Endothelial cell of umbilical vein (primary cell): ENCODE data around the gene HYDIN. TPM values are rescaled to one million over a fixed set of nuclear protein-coding genes. Genes with fewer than 3 reads are reported as not detected.

Experiments used
- BruUV-seq: library from RNA; stranded (reverse); fragments of 400-500 nt; replicated peaks from 2 replicates; lab custom pipeline; 2021; lab: Mats Ljungman, UMichigan
- CTCF ChIA-PET: fragments of 300-600, 350-600 bp; sonication (Branson Sonifier 250); formaldehyde crosslinking; loops from one replicate; lab custom pipeline; 2021; ENCODE audit warnings: antibody characterized with exemption, inconsistent platforms; lab: Charles Lee
- POLR2A ChIA-PET: fragments of 300-600, 350-600 bp; sonication (Branson Sonifier 250); formaldehyde crosslinking; loops from one replicate; lab custom pipeline; 2021; ENCODE audit warnings: antibody characterized with exemption, inconsistent platforms; lab: Charles Lee
- DNase-seq: peaks from one replicate; pipeline ENCODE4 v3.0.0-alpha.2; 2011; ENCODE audit warnings: low read depth, low spot score
- FAIRE-seq: peaks from 2 replicates; lab custom pipeline; 2011; peaks lifted over from hg19 to GRCh38; lab: Jason Lieb, UNC
- H2AFZ ChIP-seq: 2 replicates; pipeline ENCODE4 v1.6.0; 2012; ENCODE audit warnings: low read depth, low read length, control low read depth, inconsistent platforms
- H3K27ac ChIP-seq: 2 replicates; pipeline ENCODE4 v1.5.1; 2011; ENCODE audit warnings: low read depth, mild to moderate bottlenecking, control low read depth, low read length, moderate library complexity; ENCODE audit not compliant: insufficient read depth
- H3K27me3 ChIP-seq, 2 experiments: 2 replicates each; pipeline versions ENCODE4 v1.6.0 to v1.6.1; 2011; ENCODE audit warnings: low read length in 2 of 2, mixed read lengths in 1 of 2; ENCODE audit not compliant: control insufficient read depth in 2 of 2, insufficient read depth in 2 of 2
- H3K36me3 ChIP-seq, 2 experiments: 2 replicates in 1 of 2; 3 replicates in 1 of 2; pipeline ENCODE4 v1.5.1; 2011; ENCODE audit warnings: low read length in 2 of 2, mild to moderate bottlenecking in 1 of 2, moderate library complexity in 1 of 2; ENCODE audit not compliant: control insufficient read depth in 2 of 2, insufficient read depth in 2 of 2; ENCODE audit errors: extremely low read depth in 1 of 2
- H3K4me1 ChIP-seq: 3 replicates; pipeline ENCODE4 v1.5.1; 2011; ENCODE audit warnings: mild to moderate bottlenecking, low read length; ENCODE audit not compliant: control insufficient read depth, insufficient read depth; ENCODE audit errors: extremely low read depth
- H3K4me2 ChIP-seq: 2 replicates; pipeline ENCODE4 v1.6.1; 2011; ENCODE audit warnings: low read length, control low read depth, mixed read lengths; ENCODE audit not compliant: insufficient read depth
- H3K4me3 ChIP-seq, 3 experiments: fragments of 200-600 bp in 1 of 3; sonication (generic), shearing (Covaris generic) in 1 of 3; replicated peaks in 1 of 3; 2 replicates each; pipeline ENCODE4 v1.5.1; 2011 to 2016; ENCODE audit warnings: control low read depth in 3 of 3, low read length in 3 of 3, mild to moderate bottlenecking in 2 of 3, inconsistent platforms in 1 of 3, low read depth in 1 of 3, moderate library complexity in 1 of 3; ENCODE audit not compliant: insufficient read depth in 1 of 3
- H3K79me2 ChIP-seq: 2 replicates; pipeline ENCODE4 v1.6.0; 2012; ENCODE audit warnings: low read length, inconsistent platforms; ENCODE audit not compliant: control insufficient read depth, insufficient read depth
- H3K9ac ChIP-seq: replicated peaks from 2 replicates; pipeline ENCODE3; 2011; ENCODE audit warnings: low read length, control low read depth; ENCODE audit not compliant: insufficient read depth; ENCODE audit errors: extremely low read depth
- H3K9me1 ChIP-seq: replicated peaks from 3 replicates; pipeline ENCODE4 v1.6.0; 2011; ENCODE audit warnings: mild to moderate bottlenecking, low read length; ENCODE audit not compliant: control insufficient read depth, insufficient read depth; ENCODE audit errors: extremely low read depth
- H3K9me3 ChIP-seq: replicated peaks from 2 replicates; pipeline ENCODE4 v1.5.1; 2012; ENCODE audit warnings: low read length, inconsistent platforms; ENCODE audit not compliant: control insufficient read depth, insufficient read depth
- H4K20me1 ChIP-seq: replicated peaks from 2 replicates; pipeline ENCODE3; 2011; ENCODE audit warnings: mild to moderate bottlenecking, low read length; ENCODE audit not compliant: control insufficient read depth, insufficient read depth; ENCODE audit errors: extremely low read depth
- CTCF ChIP-seq, 2 donors: IDR thresholded peaks; 1 replicate in 1 of 2; 2 replicates in 1 of 2; pipeline ENCODE4 v1.5.1; 2011; ENCODE audit warnings: low read length in 2 of 2, mild to moderate bottlenecking in 2 of 2, moderate library complexity in 2 of 2, control low read depth in 1 of 2, inconsistent platforms in 1 of 2, low read depth in 1 of 2; ENCODE audit not compliant: insufficient read depth in 1 of 2; ENCODE audit errors: extremely low read depth in 1 of 2
- FOS ChIP-seq: IDR thresholded peaks from 2 replicates; pipeline ENCODE4 v1.6.1; 2011; ENCODE audit warnings: mild to moderate bottlenecking, low read length, moderate library complexity, borderline replicate concordance; ENCODE audit not compliant: insufficient read depth
- GATA2 ChIP-seq: IDR thresholded peaks from 2 replicates; pipeline ENCODE4 v1.7.0; 2011; ENCODE audit warnings: low read depth, mild to moderate bottlenecking, moderate library complexity, mixed read lengths, low read length; ENCODE audit not compliant: insufficient read length, insufficient read depth
- MAX ChIP-seq: IDR thresholded peaks from 2 replicates; pipeline ENCODE4 v1.6.1; 2011; ENCODE audit not compliant: insufficient read depth, insufficient read length
- MYC ChIP-seq: IDR thresholded peaks from one replicate; pipeline ENCODE4 v1.6.1; 2011; ENCODE audit warnings: mild to moderate bottlenecking, low read depth, low read length
- POLR2A ChIP-seq: IDR thresholded peaks from 2 replicates; pipeline ENCODE4 v1.6.1; 2012; ENCODE audit warnings: low read depth, mild to moderate bottlenecking, control low read depth, low read length
- POLR2AphosphoS5 ChIP-seq: IDR thresholded peaks from 2 replicates; pipeline ENCODE4 v1.6.1; 2012; ENCODE audit warnings: low read depth, mild to moderate bottlenecking, control low read depth, low read length, moderate library complexity; ENCODE audit not compliant: insufficient read depth
- dilution Hi-C: fragments of 300-500 bp; cut with MboI; formaldehyde crosslinking; loops from one replicate; pipeline ENCODE4 v1.15.0; 2019; ENCODE audit warnings: low sequenced_read_pairs; ENCODE audit not compliant: extremely low pct_ligation_motif_present
- intact Hi-C: fragments of 100-400 bp; cut with micrococcal nuclease; formaldehyde crosslinking; loops from one replicate; pipeline ENCODE4 v1.10.0; 2022
- polyA plus RNA-seq, 4 experiments: library from polyadenylated mRNA; depleted of rRNA in 3 of 4; stranded (reverse) in 3 of 4; unstranded in 1 of 4; fragments of >200 nt; gene quantifications; 2 replicates each; pipeline versions ENCODE4 v1.2.1 to v1.2.3, GENCODE V29; 2011 to 2012; ENCODE audit warnings: missing spikeins in 1 of 4
- total RNA-seq: library from RNA; stranded (reverse); gene quantifications from 2 replicates; pipeline ENCODE4 v1.2.3, GENCODE V29; 2021

Gene HYDIN
- total and polyA plus RNA-seq, 2 donors (not counting 3 experiments of a cell fraction or from before 2014, with no cell fraction given) = not detected

- POLR2A ChIA-PET = no interaction called here
- Histone ChIP-seq H2AFZ (no peak overlapping the region), H3K9ac (no peak overlapping the region), H3K4me1 (peaks cover 3% of the 10 kb centered on the region), H4K20me1 (no peaks in the 10 kb centered on the region), H3K27me3 (no peaks in the 10 kb centered on the region), H3K9me3 (no peaks in the 10 kb centered on the region), H3K9me1 (no peaks in the 10 kb centered on the region), H3K4me3 (no peak overlapping the region), H3K36me3 (peaks cover 0 to 9% of the 10 kb centered on the region in 2 experiments), H3K27ac (no peak overlapping the region), H3K79me2 (no peaks in the 10 kb centered on the region), H3K4me2 (no peak overlapping the region)
- CTCF ChIA-PET = interaction anchor here (0.7 to 2.2 kb wide), 6 partner anchors 9 to 80 kb away, joined by 3 to 8 read pairs (median 6); no protein-coding TSS in a partner anchor
- TF ChIP-seq POLR2AphosphoS5 (no peak), FOS (no peak), GATA2 (no peak), MYC (no peak), CTCF (IDR thresholded peaks at IDR 0.05; ENCODE audit: extremely low read depth in 1 of 2, insufficient read depth in 1 of 2, low read depth in 1 of 2, low read length in 2 of 2) (no peak), MAX (no peak), POLR2A (no peak)
- dilution Hi-C loops (no loop called here), intact Hi-C loops (no loop called here)
- DNase-seq (no peak), FAIRE-seq (no peak)
- BruUV-seq = no TSS peak
Measured at GRCh38 chr16:70760221-70760620, 470.3 kb downstream of the HYDIN start.
